ENCODE results near the gene PTPRT. TPM values are rescaled to one million over a fixed set of nuclear protein-coding genes. Genes with fewer than 3 reads are reported as not detected.

Gene PTPRT
- total RNA-seq, 1 experiment from 2014 or later = not detected

DNA sequence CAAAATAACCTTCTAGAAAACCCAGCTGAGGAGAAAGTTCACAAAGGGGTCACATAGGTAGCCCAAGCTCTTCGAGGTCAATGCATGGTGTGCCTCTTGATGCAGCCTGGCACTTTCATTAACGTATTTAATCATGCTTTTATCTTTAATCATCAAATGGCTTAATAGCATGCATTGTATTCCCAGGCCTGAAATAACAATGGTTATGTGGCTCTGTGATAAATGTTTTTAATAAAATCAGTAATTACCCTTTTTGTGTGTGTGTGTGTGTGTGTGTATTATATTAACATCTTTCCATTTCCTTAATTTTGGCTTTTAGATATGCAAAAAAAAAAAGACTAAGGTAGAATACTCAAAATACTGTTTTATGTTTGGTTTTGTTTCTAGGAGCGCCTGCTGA, 681.8 kb downstream of the PTPRT start:
- intact Hi-C loops (cut with micrococcal nuclease; ENCODE audit: unreplicated experiment) = no loop called here
- H3K4me3 Mint-ChIP-seq (ENCODE audit: low read depth, unreplicated experiment) = no peak overlapping the region
- no peaks in the 10 kb centered on the region for H3K9me3 Mint-ChIP-seq (ENCODE audit: low read depth, unreplicated experiment)
- CTCF ChIA-PET = interaction anchor here (0.8 kb wide), 1 partner anchor 11 kb away, joined by 3 read pairs; no protein-coding TSS in a partner anchor
- no TSS peak for BruUV-seq (replicated peaks)
- no peaks in the 10 kb centered on the region for H3K4me1 Mint-ChIP-seq (ENCODE audit: low read depth, unreplicated experiment)
- no peaks in the 10 kb centered on the region for H3K36me3 Mint-ChIP-seq (ENCODE audit: insufficient read depth, unreplicated experiment)
- H3K27me3 Mint-ChIP-seq (ENCODE audit: unreplicated experiment) = no peaks in the 10 kb centered on the region
- no peak overlapping the region for H3K27ac Mint-ChIP-seq (ENCODE audit: unreplicated experiment)
- no peak for DNase-seq
- TF ChIP-seq, protein P1, sequence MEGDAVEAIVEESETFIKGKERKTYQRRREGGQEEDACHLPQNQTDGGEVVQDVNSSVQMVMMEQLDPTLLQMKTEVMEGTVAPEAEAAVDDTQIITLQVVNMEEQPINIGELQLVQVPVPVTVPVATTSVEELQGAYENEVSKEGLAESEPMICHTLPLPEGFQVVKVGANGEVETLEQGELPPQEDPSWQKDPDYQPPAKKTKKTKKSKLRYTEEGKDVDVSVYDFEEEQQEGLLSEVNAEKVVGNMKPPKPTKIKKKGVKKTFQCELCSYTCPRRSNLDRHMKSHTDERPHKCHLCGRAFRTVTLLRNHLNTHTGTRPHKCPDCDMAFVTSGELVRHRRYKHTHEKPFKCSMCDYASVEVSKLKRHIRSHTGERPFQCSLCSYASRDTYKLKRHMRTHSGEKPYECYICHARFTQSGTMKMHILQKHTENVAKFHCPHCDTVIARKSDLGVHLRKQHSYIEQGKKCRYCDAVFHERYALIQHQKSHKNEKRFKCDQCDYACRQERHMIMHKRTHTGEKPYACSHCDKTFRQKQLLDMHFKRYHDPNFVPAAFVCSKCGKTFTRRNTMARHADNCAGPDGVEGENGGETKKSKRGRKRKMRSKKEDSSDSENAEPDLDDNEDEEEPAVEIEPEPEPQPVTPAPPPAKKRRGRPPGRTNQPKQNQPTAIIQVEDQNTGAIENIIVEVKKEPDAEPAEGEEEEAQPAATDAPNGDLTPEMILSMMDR (IDR thresholded peaks at IDR 0.05; ENCODE audit: unreplicated experiment) = no peak

DNA sequence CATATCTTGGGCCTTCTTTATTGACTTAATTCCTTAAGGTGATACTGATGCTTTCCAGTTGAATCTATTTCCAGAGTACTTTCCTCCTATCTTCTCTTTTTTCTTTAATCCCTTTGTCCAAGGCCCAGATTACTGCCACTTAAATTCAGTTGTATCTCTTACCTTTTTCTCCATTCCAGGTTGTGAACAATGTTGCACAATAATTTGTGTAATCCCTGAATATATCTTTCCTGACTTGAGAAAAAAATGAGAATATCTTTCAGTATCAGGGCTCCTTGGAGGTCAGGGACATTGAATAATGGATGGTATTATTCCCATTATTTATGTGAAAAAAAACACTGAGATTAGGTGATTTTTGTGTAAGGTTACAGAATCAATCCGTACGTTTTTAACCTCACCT, 683.3 kb downstream of the PTPRT start:
- no TSS peak for BruUV-seq (replicated peaks)
- H3K4me1 Mint-ChIP-seq (ENCODE audit: low read depth, unreplicated experiment) = no peaks in the 10 kb centered on the region
- no peaks in the 10 kb centered on the region for H3K9me3 Mint-ChIP-seq (ENCODE audit: low read depth, unreplicated experiment)
- no peak overlapping the region for H3K4me3 Mint-ChIP-seq (ENCODE audit: low read depth, unreplicated experiment)
- TF ChIP-seq, protein P1 (IDR thresholded peaks at IDR 0.05; ENCODE audit: unreplicated experiment) = no peak
- no peaks in the 10 kb centered on the region for H3K36me3 Mint-ChIP-seq (ENCODE audit: insufficient read depth, unreplicated experiment)
- intact Hi-C loops (cut with micrococcal nuclease; ENCODE audit: unreplicated experiment) = no loop called here
- no peak for DNase-seq
- CTCF ChIA-PET = no interaction called here
- no peak overlapping the region for H3K27ac Mint-ChIP-seq (ENCODE audit: unreplicated experiment)
- no peaks in the 10 kb centered on the region for H3K27me3 Mint-ChIP-seq (ENCODE audit: unreplicated experiment)

- no peak for DNase-seq
- CTCF ChIA-PET = no interaction called here
- no peaks in the 10 kb centered on the region for H3K9me3 Mint-ChIP-seq (ENCODE audit: low read depth, unreplicated experiment)
- H3K27ac Mint-ChIP-seq (ENCODE audit: unreplicated experiment) = no peak overlapping the region
- TF ChIP-seq, protein P1 (IDR thresholded peaks at IDR 0.05; ENCODE audit: unreplicated experiment) = no peak
- BruUV-seq (replicated peaks) = no TSS peak
- peaks cover 6% of the 10 kb centered on the region for H3K27me3 Mint-ChIP-seq (ENCODE audit: unreplicated experiment)
- intact Hi-C loops (cut with micrococcal nuclease; ENCODE audit: unreplicated experiment) = no loop called here
- no peak overlapping the region for H3K4me3 Mint-ChIP-seq (ENCODE audit: low read depth, unreplicated experiment)
- no peaks in the 10 kb centered on the region for H3K4me1 Mint-ChIP-seq (ENCODE audit: low read depth, unreplicated experiment)
- H3K36me3 Mint-ChIP-seq (ENCODE audit: insufficient read depth, unreplicated experiment) = no peaks in the 10 kb centered on the region
These were observed 687.1 kb downstream of the PTPRT start for GRCh38 chr20:42502591-42502990.

GRCh38 chr20:42496595-42496994, 693.1 kb downstream of the PTPRT start:
- intact Hi-C loops (cut with micrococcal nuclease; ENCODE audit: unreplicated experiment) = no loop called here
- Mint-ChIP-seq H3K27ac (ENCODE audit: unreplicated experiment) (no peak overlapping the region), H3K27me3 (ENCODE audit: unreplicated experiment) (peaks cover 15% of the 10 kb centered on the region), H3K4me1 (ENCODE audit: low read depth, unreplicated experiment) (peaks cover 8% of the 10 kb centered on the region), H3K36me3 (ENCODE audit: insufficient read depth, unreplicated experiment) (no peaks in the 10 kb centered on the region), H3K4me3 (ENCODE audit: low read depth, unreplicated experiment) (no peak overlapping the region), H3K9me3 (ENCODE audit: low read depth, unreplicated experiment) (peaks cover 2% of the 10 kb centered on the region)
- no TSS peak for BruUV-seq (replicated peaks)
- TF ChIP-seq, protein P1 (IDR thresholded peaks at IDR 0.05; ENCODE audit: unreplicated experiment) = no peak
- CTCF ChIA-PET = interaction anchor here (1.3 kb wide), 1 partner anchor 11 kb away, joined by 3 read pairs; no protein-coding TSS in a partner anchor
- no peak for DNase-seq
